NCI-H1436 treated with DMSO at 0.1 percent for 48 hours (cell line): ENCODE measurements around the gene TADA1.
"Not testable (repeated sequence)": the region's sequence is repeated elsewhere in the genome, so short reads cannot be mapped to it uniquely, and the experiment has no call there.

ENCODE experiments used
- DNase-seq: peaks from one replicate; lab custom pipeline; 2025; lab: John Stamatoyannopoulos, UW

TADA1 gene

DNA sequence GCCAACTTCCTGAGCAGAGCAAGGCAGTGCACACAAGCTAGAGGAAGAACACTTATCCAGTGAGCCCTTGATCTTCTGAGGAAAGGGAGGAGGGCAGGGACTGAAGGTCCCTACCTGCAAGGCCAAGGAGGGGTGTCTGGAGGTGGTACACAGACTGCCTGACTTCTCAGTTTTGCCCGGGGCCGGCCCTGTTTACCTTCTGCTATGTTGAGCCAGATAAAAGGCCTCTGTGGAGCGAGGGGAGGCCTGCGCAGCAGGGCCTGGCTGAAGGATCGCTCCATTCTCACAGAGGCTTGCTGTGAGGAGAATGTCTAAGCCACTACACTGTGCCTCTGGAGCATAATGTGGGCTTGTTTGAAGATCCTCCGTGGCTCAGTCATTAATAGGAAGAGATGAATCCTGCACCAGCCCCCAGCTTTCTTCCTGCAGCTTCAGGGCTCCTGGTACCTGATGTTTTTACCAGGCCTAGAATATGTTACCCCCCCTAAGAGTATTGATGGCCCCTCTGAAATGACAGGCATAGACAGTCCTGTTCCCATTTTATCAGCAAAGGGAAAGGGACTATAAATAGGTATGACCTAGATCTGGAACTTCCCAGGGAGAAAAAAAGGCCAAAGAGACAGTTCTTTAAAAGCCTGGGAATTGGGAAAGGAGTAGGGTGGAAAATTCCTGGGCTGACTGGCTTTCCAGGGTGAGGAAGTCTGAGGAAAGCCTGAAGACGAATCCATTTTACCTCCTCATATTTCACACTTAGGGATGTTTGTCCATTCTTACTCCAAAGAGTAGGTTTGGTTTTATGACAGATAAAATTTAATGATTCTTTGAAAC lies 32.1 kb downstream of the TADA1 start:
- DNase-seq, result no peak

DNA sequence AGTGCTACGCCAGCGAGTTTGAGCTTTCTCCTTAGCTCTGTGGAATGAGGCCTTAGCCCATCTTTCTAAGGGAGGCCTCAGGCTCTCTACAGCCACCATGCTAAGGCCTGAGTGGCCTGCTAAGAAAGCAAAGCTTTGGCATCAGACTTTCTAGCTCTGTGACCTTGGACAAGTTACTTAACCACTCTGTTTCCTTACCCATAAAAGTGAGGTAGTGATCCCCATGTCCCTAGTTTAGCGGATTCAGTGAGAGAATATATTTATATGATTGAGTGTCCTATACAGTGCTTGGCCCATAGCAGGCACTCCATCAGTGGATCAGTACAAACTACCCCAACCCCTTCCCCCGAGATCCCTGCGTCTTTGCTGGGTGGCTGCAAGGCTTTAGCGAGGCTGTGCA lies 32.7 kb downstream of the TADA1 start:
- no peak for DNase-seq

DNA sequence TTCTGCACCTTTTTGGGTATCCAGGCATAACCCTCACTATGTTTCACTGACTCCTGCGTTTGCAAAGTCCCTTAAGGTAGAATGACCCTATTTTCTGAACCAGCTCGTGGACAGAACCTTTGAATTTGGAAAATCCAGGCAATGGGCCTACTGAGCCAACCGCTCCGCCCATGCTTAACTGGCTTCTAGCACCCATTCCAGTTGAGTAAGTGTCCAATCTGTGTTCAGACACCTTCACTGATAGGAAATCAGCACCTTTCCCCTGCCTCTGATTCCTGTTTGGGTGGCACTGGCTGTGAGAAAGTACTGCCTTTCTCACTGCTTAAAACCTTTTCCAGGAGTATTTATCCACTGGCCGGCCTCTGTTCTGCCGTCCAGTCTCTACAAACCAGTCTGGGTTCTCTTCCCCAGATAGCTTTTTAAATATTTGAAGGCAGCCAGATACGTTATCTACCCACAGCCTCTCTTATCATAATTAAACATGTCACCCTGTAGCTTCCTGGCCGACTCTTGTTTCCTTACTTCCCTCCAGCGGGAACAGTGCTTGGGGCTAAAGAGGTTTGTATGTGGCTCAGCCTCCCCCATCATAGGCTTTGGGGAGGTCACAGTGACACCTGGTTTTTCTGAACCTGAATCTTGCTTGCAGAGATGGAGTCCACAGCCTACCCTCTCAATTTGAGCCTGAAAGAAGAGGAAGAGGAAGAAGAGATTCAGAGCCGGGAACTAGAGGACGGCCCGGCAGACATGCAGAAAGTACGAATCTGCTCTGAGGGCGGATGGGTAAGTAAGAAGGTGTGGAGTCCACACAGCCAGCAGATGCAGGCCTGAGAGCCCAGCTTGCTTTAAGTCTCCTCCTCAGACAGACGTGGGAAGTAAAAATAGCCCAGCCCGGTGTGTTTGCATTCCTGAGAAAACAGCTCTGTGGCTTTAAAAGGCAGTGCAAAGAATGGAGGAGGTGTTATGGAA lies 35.5 kb downstream of the TADA1 start:
- no peak for DNase-seq

DNA sequence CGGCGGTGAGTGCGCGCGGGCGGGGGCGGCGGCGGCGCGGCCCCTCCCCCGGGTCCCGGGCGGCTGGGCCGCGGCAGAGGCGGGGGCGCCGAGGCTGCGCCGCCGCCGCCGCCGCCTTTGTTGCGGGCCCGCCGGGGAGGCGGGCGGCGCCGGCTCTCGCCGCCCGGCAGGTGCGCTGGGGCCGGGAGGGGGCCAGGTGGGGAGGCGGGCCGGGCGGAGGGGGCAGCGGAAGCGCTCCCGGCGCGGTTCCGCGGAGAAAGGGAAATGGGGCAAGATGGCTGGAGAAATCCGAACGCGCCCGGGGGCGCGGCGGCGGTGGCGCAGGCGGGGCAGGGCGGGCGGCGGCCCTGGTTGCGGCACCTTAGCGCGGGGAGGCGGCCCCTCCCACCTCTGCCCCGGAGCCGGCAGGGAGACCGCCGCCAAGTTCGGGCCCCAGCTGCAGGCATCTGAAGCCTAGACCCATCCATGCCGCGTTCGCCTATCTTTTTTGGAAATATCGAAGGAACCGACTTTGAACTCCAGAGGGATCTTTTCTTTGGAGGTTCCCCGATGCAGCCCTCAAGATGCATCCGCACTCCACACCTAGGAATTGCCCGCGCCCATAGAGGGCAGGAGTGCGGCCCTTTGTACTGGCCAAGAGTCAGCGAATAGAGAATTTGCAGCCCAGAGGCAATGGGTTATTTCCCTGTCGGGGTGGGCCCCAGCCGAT lies 36.3 kb downstream of the TADA1 start:
- DNase-seq, result no peak

DNA sequence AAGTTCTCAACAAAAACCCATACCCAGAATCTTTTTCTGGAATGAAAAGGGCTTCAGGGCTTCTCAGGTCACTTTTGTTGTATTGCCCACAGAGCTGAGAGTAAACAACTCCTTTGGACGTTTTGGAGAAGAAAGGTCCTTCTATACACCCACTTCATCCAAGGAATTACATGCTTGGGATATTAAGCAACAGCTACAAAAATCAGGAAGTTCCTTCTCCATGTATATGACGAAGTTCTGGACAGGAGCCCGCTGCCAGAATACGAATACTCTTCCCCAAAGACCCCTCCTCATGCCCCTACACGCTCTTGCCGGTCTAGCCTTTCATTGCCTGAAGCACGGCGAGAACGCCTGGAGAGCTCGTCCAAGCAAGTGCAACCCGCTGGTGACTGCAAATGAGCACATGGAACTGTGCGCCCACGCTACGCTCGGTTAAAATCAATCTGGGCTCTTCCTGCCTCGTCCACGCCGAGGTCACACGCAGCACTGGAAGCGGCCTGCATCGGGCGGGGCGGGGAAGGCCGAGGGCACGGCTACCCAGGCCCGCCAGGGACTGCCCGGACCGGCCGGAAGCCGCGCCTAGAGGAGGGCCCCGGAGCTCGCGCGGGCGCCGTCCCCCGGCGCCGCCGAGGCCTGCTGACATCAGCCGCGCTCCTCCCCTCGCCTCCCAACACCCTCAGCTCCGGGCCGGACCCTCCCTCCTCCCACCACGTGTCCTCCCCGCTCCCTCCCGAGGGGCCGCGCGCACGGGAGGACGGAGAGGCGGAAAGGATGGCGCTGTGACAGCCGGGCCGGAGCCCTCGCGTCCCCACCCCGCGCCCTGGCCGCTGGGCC lies 37.1 kb downstream of the TADA1 start, which contains the start of gene POGK:
Gene POGK, plus strand, starts transcription at position 710 of the 834 bp plus-strand sequence. CDS start 1,482 bp downstream, outside the sequence.
- peak; percentile 57 for DNase-seq

DNA sequence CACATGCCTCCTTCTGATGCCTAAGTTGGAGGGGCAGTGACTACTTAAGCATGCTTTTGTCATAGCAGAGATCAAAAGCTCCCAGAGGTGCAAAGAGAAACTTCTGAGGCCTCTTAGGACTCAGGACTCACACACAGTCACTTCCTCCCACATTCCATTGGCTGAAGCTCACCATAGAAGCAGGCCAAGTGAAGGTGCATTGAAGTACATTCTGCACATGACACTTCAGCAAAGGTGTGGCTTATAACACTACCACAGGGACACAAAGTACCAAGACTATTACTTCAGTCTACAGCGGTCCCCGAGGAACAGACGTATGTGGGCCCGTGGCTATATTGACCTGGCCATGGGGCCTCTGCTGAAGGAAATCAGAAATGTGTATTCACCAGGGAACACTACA lies 39.3 kb downstream of the TADA1 start:
- no peak for DNase-seq

DNA sequence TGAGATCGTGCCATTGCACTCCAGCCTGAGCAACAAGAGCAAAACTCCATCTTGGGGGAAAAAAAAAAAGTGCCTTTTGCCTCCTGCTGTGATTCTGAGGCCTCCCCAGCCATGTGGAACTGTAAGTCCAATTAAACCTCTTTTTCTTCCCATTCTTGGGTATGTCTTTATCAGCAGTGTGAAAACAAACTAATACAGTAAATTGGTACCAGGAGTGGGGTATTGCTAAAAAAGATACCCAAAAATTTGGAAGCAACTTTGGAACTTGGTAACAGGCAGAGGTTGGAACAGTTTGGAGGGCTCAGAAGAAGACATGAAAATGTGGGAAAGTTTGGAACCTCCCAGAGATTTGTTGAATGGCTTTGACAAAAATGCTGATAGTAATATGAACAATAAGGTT lies 46.3 kb downstream of the TADA1 start:
- not testable (repeated sequence) for DNase-seq

DNA sequence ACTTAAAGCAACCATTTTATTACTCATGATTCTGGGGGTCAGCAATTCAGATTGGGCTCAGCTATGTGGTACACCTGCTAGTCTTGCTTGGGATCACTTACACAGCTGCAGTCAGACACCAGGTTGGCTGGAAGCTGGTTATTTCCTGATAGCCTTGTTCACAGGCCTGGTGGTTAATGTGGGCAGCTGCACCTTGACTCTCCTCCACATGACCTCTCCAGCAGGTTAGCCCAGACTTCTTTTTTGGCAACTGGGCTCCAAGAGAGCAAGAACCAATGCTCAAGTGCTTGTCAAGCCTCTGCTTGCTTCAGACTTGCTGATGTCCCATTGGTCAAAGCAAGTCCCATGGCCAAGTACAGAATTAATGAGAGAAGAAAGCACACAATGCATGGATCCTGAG lies 48.6 kb downstream of the TADA1 start:
- no peak for DNase-seq

DNA sequence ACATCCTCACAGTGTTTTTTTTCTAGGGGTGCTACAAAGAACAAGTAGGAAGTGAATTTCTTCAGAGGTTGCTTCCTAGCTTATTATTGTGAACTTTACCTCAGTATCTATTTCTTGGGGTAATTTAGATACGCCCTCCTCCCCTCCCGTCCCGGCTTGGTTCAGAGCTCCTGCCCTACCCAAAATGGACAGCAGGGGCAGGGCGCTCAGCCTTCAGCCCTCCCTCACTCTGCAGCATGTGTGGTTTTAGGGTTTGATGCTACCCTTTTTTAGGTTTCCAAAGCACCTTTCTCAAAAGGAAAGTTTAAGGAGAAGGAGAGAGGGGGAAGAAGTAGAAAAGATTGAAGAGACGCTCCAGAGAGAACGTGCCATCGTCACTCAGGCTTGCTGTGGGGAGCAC lies 53.7 kb downstream of the TADA1 start:
- DNase-seq, result no peak

DNA sequence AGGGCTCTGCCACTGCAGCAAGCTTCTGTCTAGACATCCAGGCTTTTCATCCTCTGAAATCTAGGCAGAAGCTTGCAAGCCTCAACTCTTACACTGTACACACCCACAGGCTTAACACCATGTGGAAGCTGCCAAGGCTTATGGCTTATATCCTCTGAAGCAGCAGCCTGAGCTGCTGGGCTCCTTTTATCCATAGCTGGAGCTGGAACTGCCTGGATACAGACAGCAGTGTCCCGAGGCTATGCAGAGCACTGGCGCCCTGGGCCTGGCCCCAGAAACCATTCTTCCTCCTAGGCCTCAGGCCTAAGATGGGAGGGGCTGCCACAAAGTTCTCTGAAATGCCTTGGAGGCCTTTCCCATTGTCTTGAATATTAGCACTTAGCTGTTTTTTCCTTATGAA lies 56.1 kb downstream of the TADA1 start:
- DNase-seq, result no peak

DNA sequence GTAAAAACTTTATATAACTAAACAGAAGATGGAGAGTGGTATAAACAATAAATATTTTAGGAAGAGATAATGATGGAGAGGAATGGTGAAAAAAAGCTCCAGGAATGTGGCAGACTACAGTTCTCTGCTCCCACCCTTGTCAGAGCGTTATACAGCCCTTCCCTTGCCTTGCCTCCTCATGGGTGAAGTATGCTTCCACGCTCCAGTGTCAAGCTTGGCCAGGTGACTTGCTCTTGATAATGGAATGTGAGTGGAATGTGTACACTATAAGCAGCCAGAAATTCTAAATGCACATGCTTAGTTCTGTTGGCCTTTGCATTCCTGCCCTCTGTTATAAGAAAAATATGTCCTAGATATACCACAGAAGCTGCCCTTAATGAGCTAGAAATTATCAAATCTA lies 61.5 kb downstream of the TADA1 start:
- no peak for DNase-seq

DNA sequence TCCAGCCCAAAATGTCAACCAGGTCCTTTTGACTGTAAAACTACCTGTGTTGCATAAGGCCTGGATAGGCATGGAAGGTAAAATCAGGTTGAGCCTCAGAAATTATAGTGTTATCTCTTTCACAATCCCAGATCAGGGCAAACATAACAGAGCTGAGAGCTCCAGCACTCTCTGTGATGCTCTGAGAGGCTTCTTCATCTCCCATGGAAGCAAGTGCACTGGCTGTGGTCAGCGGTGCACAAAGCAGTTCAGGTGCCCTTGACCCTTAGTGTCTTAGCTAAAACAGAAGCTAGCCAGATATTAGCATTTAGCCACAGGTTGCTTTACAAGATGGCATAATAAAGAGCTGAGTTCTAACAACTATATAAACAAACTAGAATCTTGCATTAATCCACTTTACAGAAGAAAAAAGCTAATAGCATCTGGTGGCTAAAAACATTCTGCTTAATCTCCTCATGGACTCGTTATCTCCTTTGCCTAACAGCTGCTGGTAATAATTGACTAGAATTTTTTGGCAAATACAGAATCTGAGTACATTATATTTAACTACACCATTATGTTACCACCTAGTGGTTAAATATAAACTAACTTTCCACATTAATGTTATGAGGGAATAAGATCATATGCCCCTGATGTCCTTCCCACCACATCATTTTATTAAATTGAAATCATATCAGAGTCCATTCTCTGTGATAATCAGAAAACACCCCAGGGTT lies 62.4 kb downstream of the TADA1 start:
- no peak for DNase-seq

DNA sequence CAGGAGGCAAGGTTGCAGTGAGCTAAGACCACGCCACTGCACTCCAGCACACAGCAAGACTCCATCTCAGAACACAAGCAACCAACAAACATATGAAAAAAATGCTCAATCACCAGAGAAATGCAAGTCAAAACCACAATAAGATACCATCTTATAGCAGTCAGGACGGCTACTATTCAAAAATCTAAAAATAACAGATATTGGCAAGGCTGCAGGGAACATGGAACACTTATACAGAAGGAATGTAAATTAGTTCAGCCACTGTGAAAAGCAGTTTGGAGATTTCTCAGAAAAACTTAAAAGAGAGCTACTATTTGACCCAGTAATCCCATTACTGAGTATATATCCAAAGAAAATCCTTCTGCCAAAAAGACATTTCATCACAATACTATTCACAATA lies 64.4 kb downstream of the TADA1 start:
- DNase-seq, result no peak

DNA sequence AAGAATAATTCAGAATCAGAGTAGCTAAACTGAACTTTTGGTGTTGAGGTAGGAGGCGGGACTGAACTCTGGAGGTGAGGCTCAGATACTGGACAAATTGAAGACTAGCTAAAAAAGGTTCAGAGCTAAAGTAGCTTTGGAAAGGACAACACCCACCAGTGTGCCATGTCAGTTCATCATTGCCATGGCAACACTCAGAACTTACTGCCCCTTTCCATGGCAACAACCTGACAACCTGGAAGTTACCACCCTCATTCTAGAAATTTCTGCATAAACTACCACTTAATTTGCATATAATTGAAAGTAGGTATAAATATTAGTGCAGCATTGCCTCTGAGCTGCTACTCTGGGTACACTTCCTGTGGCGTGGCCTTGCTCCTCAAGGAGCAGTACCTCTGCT lies 67.1 kb downstream of the TADA1 start:
- DNase-seq, result no peak
